ENCODE measurements around the gene MYO9A. TPM values are rescaled to one million over a fixed set of nuclear protein-coding genes. Genes with fewer than 3 reads are reported as not detected.

Gene MYO9A
- total RNA-seq, 1 experiment from 2014 or later, result 21.4 TPM

GRCh38 chr15:71885390-71885789 is 232.6 kb downstream of the MYO9A start:
- Histone ChIP-seq H3K4me2 (ENCODE audit: insufficient read depth, insufficient read length, low read length) (no peak overlapping the region), H4K91ac (ENCODE audit: insufficient read length, low read depth, low read length) (no peak overlapping the region), H3K23ac (ENCODE audit: insufficient read length, low read depth, low read length) (no peak overlapping the region), H2BK5ac (ENCODE audit: insufficient read length, low read length) (no peak overlapping the region), H3K56ac (ENCODE audit: insufficient read length, low read depth, low read length) (no peak overlapping the region), H3K79me1 (ENCODE audit: insufficient read depth, low read depth, low read length, poor library complexity, severe bottlenecking) (no peaks in the 10 kb centered on the region), H4K5ac (ENCODE audit: insufficient read length, low read depth, low read length) (no peak overlapping the region), H3T11ph (ENCODE audit: low read length) (no peak overlapping the region), H3K79me2 (ENCODE audit: insufficient read depth, low read length) (no peaks in the 10 kb centered on the region), H3K4ac (ENCODE audit: low read depth, low read length) (no peak overlapping the region), H2AFZ (ENCODE audit: low read length) (no peak overlapping the region), H3K27ac (ENCODE audit: insufficient read length, low read depth, low read length) (no peak overlapping the region), H4K20me1 (ENCODE audit: control insufficient read depth, insufficient read depth, insufficient read length) (no peaks in the 10 kb centered on the region), H2AK5ac (ENCODE audit: insufficient read length, low read length) (no peak overlapping the region), H3K9ac (ENCODE audit: extremely low read depth, insufficient read length, low read length) (no peak overlapping the region), H3K14ac (ENCODE audit: insufficient read depth, low read length) (no peak overlapping the region), H3K4me1 (ENCODE audit: insufficient read depth, low read length) (peaks cover 2% of the 10 kb centered on the region; the same call in 1 of the 2 replicates), H3K23me2 (ENCODE audit: insufficient read length, low read depth, low read length, poor library complexity, severe bottlenecking) (no peaks in the 10 kb centered on the region), H2BK12ac (ENCODE audit: insufficient read length, low read depth, low read length) (no peak overlapping the region), H3K18ac (ENCODE audit: insufficient read length, low read depth, low read length) (no peak overlapping the region), H3K9me3 (ENCODE audit: control insufficient read depth, low read depth, low read length) (no peaks in the 10 kb centered on the region), H2BK15ac (ENCODE audit: low read depth, low read length) (no peak overlapping the region), H4K8ac (replicated peaks; ENCODE audit: insufficient read length, low read depth, low read length) (no peak overlapping the region), H3K27me3 (ENCODE audit: insufficient read depth, low read length) (no peaks in the 10 kb centered on the region), H2BK120ac (ENCODE audit: low read depth, low read length, poor library complexity, severe bottlenecking) (no peak overlapping the region), H2BK20ac (ENCODE audit: low read depth, low read length, poor library complexity, severe bottlenecking) (no peak overlapping the region)
- peaks cover 0 to 4% (median 0%) of the 10 kb centered on the region in 3 experiments; a peak in 2 of 7 replicates for H3K36me3 Mint-ChIP-seq (ENCODE audit: insufficient read depth in 1 of 3, low read depth in 3 of 3)
- DNase-seq, result no peak
- peak overlapping the region in 2 of 3 experiments; percentile 3 to 84; a peak in 3 of 7 replicates for H3K27ac Mint-ChIP-seq
- TF ChIP-seq, protein P1, sequence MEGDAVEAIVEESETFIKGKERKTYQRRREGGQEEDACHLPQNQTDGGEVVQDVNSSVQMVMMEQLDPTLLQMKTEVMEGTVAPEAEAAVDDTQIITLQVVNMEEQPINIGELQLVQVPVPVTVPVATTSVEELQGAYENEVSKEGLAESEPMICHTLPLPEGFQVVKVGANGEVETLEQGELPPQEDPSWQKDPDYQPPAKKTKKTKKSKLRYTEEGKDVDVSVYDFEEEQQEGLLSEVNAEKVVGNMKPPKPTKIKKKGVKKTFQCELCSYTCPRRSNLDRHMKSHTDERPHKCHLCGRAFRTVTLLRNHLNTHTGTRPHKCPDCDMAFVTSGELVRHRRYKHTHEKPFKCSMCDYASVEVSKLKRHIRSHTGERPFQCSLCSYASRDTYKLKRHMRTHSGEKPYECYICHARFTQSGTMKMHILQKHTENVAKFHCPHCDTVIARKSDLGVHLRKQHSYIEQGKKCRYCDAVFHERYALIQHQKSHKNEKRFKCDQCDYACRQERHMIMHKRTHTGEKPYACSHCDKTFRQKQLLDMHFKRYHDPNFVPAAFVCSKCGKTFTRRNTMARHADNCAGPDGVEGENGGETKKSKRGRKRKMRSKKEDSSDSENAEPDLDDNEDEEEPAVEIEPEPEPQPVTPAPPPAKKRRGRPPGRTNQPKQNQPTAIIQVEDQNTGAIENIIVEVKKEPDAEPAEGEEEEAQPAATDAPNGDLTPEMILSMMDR (conservative IDR thresholded peaks at IDR 0.05), result no peak
- WGBS (ENCODE audit: extremely low coverage, insufficient read length, low lambda C conversion rate), result no CpG with 5 or more reads among the region's 6 CpGs
- no peaks in the 10 kb centered on the region for H3K9me3 Mint-ChIP-seq
- H3K27me3 Mint-ChIP-seq (ENCODE audit: low read depth), result no peaks in the 10 kb centered on the region
- H3K4me1 Mint-ChIP-seq, result peaks cover 18 to 23% of the 10 kb centered on the region in 2 experiments
- H3K4me3 Mint-ChIP-seq, result no peak overlapping the region
